Measurements from ENCODE around the gene POLN.

GRCh38 chr4:2286904-2287593 lies 45.1 kb upstream of the POLN start:
- TF ChIP-seq POLR2A (IDR thresholded peaks at IDR 0.05; ENCODE audit: extremely low read depth, insufficient read length), result no peak
- TF ChIP-seq CTCF (IDR thresholded peaks at IDR 0.05; ENCODE audit: low read depth, low read length), result no peak
- no peak for TF ChIP-seq MAX (IDR thresholded peaks at IDR 0.05; ENCODE audit: low read depth, low read length)
